GM10266 (cell line): ENCODE data around the gene LRRFIP2.
"Not testable (repeated sequence)": the region's sequence is repeated elsewhere in the genome, so short reads cannot be mapped to it uniquely, and the experiment has no call there.

Experiments used
- DNase-seq: peaks from one replicate; pipeline ENCODE4 v3.0.0; 2012; ENCODE audit errors: extremely low spot score
- TF ChIP-seq, protein P1 (sequence below): IDR thresholded peaks from 2 replicates; pipeline ENCODE4 v1.5.1; 2012; ENCODE audit warnings: mild to moderate bottlenecking, low read depth; ENCODE audit not compliant: control insufficient read depth, insufficient read depth; ENCODE audit errors: missing control alignments

The LRRFIP2 gene

DNA sequence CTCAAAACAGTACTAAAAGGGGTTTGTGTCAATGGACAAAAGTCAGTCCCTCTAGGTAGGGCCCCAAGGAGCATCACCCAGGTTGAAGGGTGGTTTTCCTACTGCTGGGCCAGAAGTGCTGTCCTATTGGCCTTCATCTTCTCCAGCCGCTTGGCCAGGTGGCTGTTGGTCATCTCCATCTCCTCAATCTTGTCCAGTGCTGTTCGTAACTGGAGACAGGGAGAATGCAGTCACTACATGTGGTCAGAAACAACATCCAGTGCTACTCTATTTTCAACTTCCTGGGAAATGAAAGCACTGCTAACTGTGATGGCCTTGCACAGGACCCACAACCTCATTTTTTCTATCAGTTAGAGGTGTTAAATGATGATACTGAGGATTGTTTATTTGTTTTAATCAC lies 120.6 kb downstream of the LRRFIP2 start:
- DNase-seq: no peak
- TF ChIP-seq, protein P1, sequence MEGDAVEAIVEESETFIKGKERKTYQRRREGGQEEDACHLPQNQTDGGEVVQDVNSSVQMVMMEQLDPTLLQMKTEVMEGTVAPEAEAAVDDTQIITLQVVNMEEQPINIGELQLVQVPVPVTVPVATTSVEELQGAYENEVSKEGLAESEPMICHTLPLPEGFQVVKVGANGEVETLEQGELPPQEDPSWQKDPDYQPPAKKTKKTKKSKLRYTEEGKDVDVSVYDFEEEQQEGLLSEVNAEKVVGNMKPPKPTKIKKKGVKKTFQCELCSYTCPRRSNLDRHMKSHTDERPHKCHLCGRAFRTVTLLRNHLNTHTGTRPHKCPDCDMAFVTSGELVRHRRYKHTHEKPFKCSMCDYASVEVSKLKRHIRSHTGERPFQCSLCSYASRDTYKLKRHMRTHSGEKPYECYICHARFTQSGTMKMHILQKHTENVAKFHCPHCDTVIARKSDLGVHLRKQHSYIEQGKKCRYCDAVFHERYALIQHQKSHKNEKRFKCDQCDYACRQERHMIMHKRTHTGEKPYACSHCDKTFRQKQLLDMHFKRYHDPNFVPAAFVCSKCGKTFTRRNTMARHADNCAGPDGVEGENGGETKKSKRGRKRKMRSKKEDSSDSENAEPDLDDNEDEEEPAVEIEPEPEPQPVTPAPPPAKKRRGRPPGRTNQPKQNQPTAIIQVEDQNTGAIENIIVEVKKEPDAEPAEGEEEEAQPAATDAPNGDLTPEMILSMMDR: no peak

GRCh38 chr3:37053337-37053736 lies 121.0 kb downstream of the LRRFIP2 start:
- TF ChIP-seq, protein P1: no peak
- DNase-seq: no peak

GRCh38 chr3:37052860-37053259 lies 121.5 kb downstream of the LRRFIP2 start:
- DNase-seq: no peak
- TF ChIP-seq, protein P1: no peak

DNA sequence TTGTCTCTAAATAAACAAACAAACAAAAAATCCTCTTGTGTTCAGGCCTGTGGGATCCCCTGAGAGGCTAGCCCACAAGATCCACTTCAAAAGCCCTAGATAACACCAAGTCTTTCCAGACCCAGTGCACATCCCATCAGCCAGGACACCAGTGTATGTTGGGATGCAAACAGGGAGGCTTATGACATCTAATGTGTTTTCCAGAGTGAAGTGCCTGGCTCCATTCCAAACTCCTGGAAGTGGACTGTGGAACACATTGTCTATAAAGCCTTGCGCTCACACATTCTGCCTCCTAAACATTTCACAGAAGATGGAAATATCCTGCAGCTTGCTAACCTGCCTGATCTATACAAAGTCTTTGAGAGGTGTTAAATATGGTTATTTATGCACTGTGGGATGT lies 124.1 kb downstream of the LRRFIP2 start:
- no peak for DNase-seq
- TF ChIP-seq, protein P1: no peak

DNA sequence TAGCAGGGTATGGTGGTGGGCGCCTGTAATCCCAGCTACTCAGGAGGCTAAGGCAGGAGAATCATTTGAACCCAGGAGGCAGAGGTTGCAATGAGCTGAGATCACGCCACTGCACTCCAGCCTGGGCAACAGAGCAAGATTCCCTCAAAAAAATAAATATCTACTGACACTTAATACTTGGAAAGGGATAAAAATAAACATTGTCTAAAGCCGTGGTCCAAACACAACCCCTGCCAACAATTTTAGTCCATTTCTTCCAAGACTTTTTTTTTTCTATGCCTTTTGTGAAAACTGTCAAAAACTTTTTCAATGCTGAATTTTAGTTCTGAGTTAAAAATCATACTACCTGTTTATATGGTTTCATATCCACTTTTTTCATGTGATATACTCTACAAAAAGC lies 131.7 kb downstream of the LRRFIP2 start:
- DNase-seq: not testable (repeated sequence)

DNA sequence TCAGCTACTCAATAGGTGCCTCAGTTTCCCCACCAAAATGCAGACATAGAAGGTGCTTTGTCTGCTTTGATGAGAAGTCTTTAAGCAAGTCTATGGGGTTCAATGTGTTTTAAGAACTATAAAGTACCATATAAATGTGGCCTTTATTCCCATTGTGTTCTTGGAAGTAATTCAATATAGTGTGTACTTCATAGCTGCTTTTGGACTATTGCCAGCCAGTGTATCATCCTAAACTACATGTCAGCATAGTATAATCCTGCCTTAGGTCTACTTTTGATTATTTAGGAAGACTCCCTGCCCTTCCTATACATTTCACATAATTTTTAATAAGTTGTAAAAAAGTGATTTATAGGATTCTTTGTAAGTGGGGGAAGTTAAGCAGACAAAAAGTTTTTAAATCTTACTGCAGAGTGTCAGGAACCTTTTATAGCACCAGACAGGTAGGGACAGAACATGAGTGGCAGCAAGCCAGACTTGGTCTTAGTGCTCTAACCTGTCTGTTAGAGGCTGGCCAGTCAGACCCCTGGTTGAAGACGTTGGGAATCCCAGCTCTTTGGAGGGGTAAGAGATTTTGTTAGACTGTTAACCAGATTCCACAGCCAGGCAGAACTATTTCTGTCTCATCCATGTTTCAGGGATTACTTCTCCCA lies 132.7 kb downstream of the LRRFIP2 start:
- no peak for DNase-seq
- TF ChIP-seq, protein P1: no peak

DNA sequence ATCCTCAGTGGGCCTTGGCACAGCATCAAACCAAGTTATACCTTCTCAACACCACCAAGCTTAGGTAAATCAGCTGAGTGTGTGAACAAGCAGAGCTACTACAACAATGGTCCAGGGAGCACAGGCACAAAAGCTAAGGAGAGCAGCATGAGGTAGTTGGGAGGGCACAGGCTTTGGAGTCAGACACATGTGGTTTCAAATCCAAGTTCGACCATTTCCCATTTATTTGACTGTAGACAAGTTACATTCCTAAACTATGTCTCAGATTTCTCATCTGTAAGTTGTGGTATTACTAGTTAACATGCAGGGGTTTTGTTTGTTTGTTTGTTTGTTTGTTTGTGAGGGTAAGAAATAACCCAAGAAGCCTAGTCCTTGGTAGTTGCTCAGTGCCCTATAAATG lies 134.2 kb downstream of the LRRFIP2 start:
- DNase-seq: no peak
- TF ChIP-seq, protein P1: no peak
